Adrenal gland (tissue), 12 donors: ENCODE data around the gene TWIST2. TPM values are rescaled to one million over a fixed set of nuclear protein-coding genes. Genes with fewer than 3 reads are reported as not detected.

Experiments used
- DNase-seq, 7 donors: peaks; one replicate each; pipeline ENCODE4 v3.0.0-alpha.2; 2019 to 2020
- H3K27ac ChIP-seq, 5 donors: fragments of 200-600 bp; sonication (generic) in 4 of 5; 1 replicate in 3 of 5; 2 replicates in 2 of 5; pipeline versions ENCODE4 v1.5.1 to v1.8.0; 2016 to 2020; ENCODE audit warnings: mild to moderate bottlenecking in 1 of 5
- H3K27me3 ChIP-seq: fragments of 200-600 bp; 2 replicates; pipeline ENCODE4 v1.8.0; 2021
- H3K36me3 ChIP-seq, 2 donors: fragments of 200-600 bp; replicated peaks in 1 of 2; 1 replicate in 1 of 2; 2 replicates in 1 of 2; pipeline versions ENCODE4 v1.5.1 to v1.8.0; 2018 to 2022
- H3K4me1 ChIP-seq, 2 donors: fragments of 200-600 bp; replicated peaks in 1 of 2; 1 replicate in 1 of 2; 2 replicates in 1 of 2; pipeline versions ENCODE4 v1.5.1 to v1.8.0; 2018 to 2021
- H3K4me3 ChIP-seq, 4 donors: fragments of 200-600 bp; sonication (generic) in 3 of 4; one replicate each; pipeline ENCODE4 v1.5.1; 2016 to 2018
- H3K9me3 ChIP-seq, 3 donors: fragments of 200-600 bp; sonication (generic) in 1 of 3; replicated peaks in 1 of 3; 1 replicate in 2 of 3; 2 replicates in 1 of 3; pipeline versions ENCODE4 v1.5.1 to v1.8.0; 2016 to 2021
- POLR2A ChIP-seq, 2 donors: fragments of 450-650 bp; IDR thresholded peaks; one replicate each; pipeline ENCODE4 v1.6.1; 2017; ENCODE audit warnings: antibody characterized with exemption in 2 of 2, mild to moderate bottlenecking in 2 of 2, moderate library complexity in 1 of 2
- WGBS, 4 donors: extraction: QIAGEN DNeasy Blood & Tissue Kit in 2 of 4; methylation state at CpG; one replicate each; pipeline versions ENCODE4 v1.1.5 to v1.1.7; 2013 to 2017; 5-methylcytosine and 5-hydroxymethylcytosine counted together
- intact Hi-C, 2 donors: fragments of 100-400 bp; cut with DNase I; formaldehyde crosslinking; loops; one replicate each; pipeline versions ENCODE4 v1.14.1 to v1.15.0; 2022 to 2023
- polyA plus RNA-seq, 3 donors: library from polyadenylated mRNA; stranded (reverse); fragments of 200-250 nt in 2 of 3; fragments of 350-450 nt in 1 of 3; fragmentation: Illumina TruSeq in 1 of 3; extraction: RNeasy Lipid Tissue Mini Kit (QIAGEN cat#74804) in 1 of 3; gene quantifications; one replicate each; pipeline ENCODE4 v1.2.3, GENCODE V29; 2013 to 2014
- total RNA-seq, 9 donors: library from RNA; depleted of rRNA in 4 of 9; stranded (reverse); fragments of >200 nt in 4 of 9; fragments of 120-200 nt in 1 of 9; fragmentation: NEBNext Ultra II Directional in 1 of 9; extraction: Animal tissue kit (Norgen Biotek cat#: 25700) in 1 of 9; gene quantifications; one replicate each; pipeline versions ENCODE4 v1.1.0 to v1.2.4, GENCODE V29; 2013 to 2023
- TF ChIP-seq, protein P1 (sequence below), 6 experiments: fragments of 450-650 bp in 4 of 6; fragments of 200-600 bp in 2 of 6; sonication (generic) in 1 of 6; IDR thresholded peaks; 1 replicate in 5 of 6; 2 replicates in 1 of 6; pipeline versions ENCODE4 v1.5.1 to v1.8.0; 2016 to 2021; ENCODE audit warnings: antibody characterized with exemption in 6 of 6, mild to moderate bottlenecking in 2 of 6, moderate library complexity in 1 of 6
- donor health status: healthy with polysubstance abuse.
- donor health status: Bipolar disorder and iron deficiency.
- donor health status: DM: yes; HTN: yes; CAD: no.
- donor health status: DM: no; HTN: no; CAD: no.
- donor health status: DM: no; HTN: no; CAD: no.
- donor health status: DM: yes; HTN: yes; CAD: no.

Gene TWIST2
- total and polyA plus RNA-seq, 12 donors: 1.0 to 20.5 (median 6.0) TPM

GRCh38 chr2:238852206-238852869 lies 4.5 kb downstream of the TWIST2 start:
- intact Hi-C loops: no loop called here
- DNase-seq: no peak
- Histone ChIP-seq H3K4me1 (peaks cover 0 to 8% of the 10 kb centered on the region in 2 donors), H3K9me3 (no peaks in the 10 kb centered on the region), H3K36me3 (no peaks in the 10 kb centered on the region), H3K27me3 (peaks cover 36% of the 10 kb centered on the region), H3K4me3 (no peak overlapping the region), H3K27ac (no peak overlapping the region)
- TF ChIP-seq, protein P1, sequence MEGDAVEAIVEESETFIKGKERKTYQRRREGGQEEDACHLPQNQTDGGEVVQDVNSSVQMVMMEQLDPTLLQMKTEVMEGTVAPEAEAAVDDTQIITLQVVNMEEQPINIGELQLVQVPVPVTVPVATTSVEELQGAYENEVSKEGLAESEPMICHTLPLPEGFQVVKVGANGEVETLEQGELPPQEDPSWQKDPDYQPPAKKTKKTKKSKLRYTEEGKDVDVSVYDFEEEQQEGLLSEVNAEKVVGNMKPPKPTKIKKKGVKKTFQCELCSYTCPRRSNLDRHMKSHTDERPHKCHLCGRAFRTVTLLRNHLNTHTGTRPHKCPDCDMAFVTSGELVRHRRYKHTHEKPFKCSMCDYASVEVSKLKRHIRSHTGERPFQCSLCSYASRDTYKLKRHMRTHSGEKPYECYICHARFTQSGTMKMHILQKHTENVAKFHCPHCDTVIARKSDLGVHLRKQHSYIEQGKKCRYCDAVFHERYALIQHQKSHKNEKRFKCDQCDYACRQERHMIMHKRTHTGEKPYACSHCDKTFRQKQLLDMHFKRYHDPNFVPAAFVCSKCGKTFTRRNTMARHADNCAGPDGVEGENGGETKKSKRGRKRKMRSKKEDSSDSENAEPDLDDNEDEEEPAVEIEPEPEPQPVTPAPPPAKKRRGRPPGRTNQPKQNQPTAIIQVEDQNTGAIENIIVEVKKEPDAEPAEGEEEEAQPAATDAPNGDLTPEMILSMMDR (IDR thresholded peaks at IDR 0.05): no peak
- TF ChIP-seq POLR2A (IDR thresholded peaks at IDR 0.05): no peak
- WGBS, 4 donors: 61 to 64% (median 61%) methylated on average over 9 of the region's 9 CpGs

DNA sequence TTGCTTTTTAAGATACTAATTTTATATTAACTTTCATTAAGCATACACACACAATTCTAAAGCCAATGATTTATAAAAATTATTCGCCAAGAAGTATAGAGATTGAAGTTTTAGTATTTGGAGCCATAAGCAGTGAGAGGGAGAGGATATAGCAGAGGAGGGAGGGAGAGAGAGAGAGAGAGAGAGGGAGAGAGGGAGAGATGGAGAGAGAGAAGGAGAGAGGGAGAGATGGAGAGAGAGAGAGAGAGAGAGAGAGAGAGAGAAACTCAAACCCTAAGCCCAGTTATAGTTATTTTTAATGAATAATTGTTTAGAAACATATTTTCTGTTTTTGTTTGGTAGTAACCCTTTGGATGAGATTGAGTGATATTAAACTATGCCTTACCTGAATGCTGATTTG lies 5.3 kb downstream of the TWIST2 start:
- Histone ChIP-seq H3K9me3 (no peaks in the 10 kb centered on the region), H3K36me3 (no peaks in the 10 kb centered on the region), H3K27ac (no peak overlapping the region), H3K4me1 (peaks cover 0 to 6% of the 10 kb centered on the region in 2 donors), H3K27me3 (peaks cover 32% of the 10 kb centered on the region), H3K4me3 (no peak overlapping the region)
- intact Hi-C loops: no loop called here
- TF ChIP-seq POLR2A (IDR thresholded peaks at IDR 0.05): no peak
- WGBS, 4 donors: 84 to 88% (median 86%) methylated on average over 1 of the region's 1 CpG
- DNase-seq: no peak

GRCh38 chr2:238853721-238854120 lies 5.8 kb downstream of the TWIST2 start:
- Histone ChIP-seq H3K36me3 (no peaks in the 10 kb centered on the region), H3K27ac (no peak overlapping the region), H3K4me1 (peaks cover 0 to 1% of the 10 kb centered on the region in 2 donors), H3K27me3 (peaks cover 27% of the 10 kb centered on the region), H3K4me3 (no peak overlapping the region), H3K9me3 (no peaks in the 10 kb centered on the region)
- no peak for TF ChIP-seq POLR2A (IDR thresholded peaks at IDR 0.05)
- TF ChIP-seq, protein P1 (IDR thresholded peaks at IDR 0.05): no peak
- intact Hi-C loops: no loop called here
- DNase-seq: no peak
- 81 to 88% (median 82%) methylated on average over 9 of the region's 9 CpGs for WGBS, 4 donors

DNA sequence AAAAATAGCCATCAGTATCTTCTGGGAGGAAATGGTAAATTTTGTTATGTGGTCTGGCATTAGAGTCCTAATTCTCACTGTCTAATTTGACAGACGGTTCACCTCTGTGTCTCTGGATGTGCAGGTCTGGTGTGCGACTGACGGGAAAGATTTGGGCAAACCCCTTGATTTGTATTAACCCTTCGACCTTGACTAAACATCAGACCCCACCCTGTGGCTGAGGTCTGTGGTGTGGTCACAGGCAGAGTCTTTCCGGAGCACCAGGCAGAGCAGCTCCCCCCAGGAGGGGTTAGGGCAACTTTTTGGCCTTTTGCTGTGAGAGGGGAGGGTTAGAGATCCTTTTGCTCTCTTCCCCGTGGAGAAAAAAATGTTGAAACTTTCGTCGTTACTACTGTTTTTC lies 6.4 kb downstream of the TWIST2 start:
- H3K9me3 ChIP-seq: no peaks in the 10 kb centered on the region
- H3K4me1 ChIP-seq: no peaks in the 10 kb centered on the region
- DNase-seq: no peak
- TF ChIP-seq, protein P1 (IDR thresholded peaks at IDR 0.05): no peak
- no peak for TF ChIP-seq POLR2A (IDR thresholded peaks at IDR 0.05)
- no peak overlapping the region for H3K4me3 ChIP-seq
- H3K27ac ChIP-seq: peak overlapping the region in 1 of 5 donors; percentile 6
- intact Hi-C loops: no loop called here
- H3K27me3 ChIP-seq: peaks cover 22% of the 10 kb centered on the region
- 67 to 82% (median 76%) methylated on average over 8 of the region's 8 CpGs for WGBS, 4 donors
- H3K36me3 ChIP-seq: no peaks in the 10 kb centered on the region

DNA sequence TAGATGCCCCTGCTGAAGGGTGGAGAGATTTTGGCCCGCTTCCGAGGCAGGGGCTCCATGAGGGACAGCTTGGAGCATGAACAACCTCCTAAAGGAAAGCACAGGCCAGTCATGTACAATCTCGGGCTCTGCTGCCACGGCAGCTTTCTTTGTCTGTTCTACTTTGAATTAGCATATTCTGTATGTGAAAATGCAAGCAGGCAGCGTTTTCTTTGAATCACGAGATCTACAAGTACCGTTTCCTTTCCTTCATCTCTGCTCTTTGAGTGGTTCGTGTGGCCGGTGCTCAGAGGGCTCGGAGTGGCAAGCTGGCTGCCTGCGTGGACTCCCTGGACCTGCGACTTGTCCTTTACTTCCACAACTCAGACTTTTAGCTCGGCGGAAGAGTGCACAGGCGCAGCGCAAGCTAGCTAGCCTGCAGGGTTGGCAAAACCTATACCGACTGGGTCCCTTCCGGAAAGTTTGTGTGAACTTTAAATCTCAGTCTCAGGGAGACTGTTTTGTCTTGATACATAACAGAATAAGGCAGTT lies 6.9 kb downstream of the TWIST2 start:
- Histone ChIP-seq H3K27ac (peak overlapping the region in 1 of 5 donors; percentile 6), H3K4me1 (no peaks in the 10 kb centered on the region), H3K4me3 (no peak overlapping the region), H3K36me3 (no peaks in the 10 kb centered on the region), H3K9me3 (no peaks in the 10 kb centered on the region), H3K27me3 (peaks cover 17% of the 10 kb centered on the region)
- intact Hi-C loops: no loop called here
- 83 to 88% (median 87%) methylated on average over 18 of the region's 18 CpGs for WGBS, 4 donors
- DNase-seq: no peak
- TF ChIP-seq, protein P1 (IDR thresholded peaks at IDR 0.05): no peak
